ENCODE results near the gene PALB2. TPM values are rescaled to one million over a fixed set of nuclear protein-coding genes. Genes with fewer than 3 reads are reported as not detected.

PALB2 gene
- total and polyA plus RNA-seq, 2 of the 13 experiments (the other 11 are each of a cell fraction or from before 2014, with no cell fraction given) = 12.1 to 40.9 TPM

DNA sequence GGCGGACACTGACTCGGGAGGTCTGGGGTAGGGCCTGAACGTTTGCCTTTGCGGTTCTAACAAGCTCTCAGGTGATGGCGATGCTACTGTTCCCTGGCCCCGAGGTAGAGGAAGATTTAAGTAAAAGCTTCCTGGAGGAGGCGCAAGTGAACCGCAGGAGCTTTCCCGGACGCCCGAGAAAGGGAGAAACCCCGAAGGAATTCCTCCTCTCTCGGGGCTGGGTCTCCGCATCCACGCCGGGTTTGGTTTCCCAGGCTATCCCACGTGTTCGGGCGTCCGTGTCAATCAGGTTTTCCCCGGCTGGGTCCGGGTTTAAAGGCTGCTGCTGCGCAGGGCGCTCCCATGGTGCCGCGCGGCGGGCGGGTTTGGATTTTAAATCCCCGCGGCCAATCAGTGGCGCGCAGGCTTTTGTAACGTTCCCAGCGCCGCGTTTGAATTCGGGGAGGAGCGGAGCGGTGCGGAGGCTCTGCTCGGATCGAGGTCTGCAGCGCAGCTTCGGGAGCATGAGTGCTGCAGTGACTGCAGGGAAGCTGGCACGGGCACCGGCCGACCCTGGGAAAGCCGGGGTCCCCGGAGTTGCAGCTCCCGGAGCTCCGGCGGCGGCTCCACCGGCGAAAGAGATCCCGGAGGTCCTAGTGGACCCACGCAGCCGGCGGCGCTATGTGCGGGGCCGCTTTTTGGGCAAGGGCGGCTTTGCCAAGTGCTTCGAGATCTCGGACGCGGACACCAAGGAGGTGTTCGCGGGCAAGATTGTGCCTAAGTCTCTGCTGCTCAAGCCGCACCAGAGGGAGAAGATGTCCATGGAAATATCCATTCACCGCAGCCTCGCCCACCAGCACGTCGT is 37.5 kb upstream of the PALB2 start, which contains the start of gene PLK1 (continued):
- TF ChIP-seq ZNF775 (CRISPR knock-in tag; IDR thresholded peaks at IDR 0.05; ENCODE audit: borderline replicate concordance) (0 out of 2 replicates have a peak, but pooled peaks have one; percentile 58), ZNF598 (CRISPR knock-in tag; IDR thresholded peaks at IDR 0.05; ENCODE audit: borderline replicate concordance) (0 out of 2 replicates have a peak, but pooled peaks have one; percentile 13), ZNF724P (CRISPR knock-in tag; IDR thresholded peaks at IDR 0.05; ENCODE audit: borderline replicate concordance) (peak; percentile 100), ZFAT (CRISPR knock-in tag; conservative IDR thresholded peaks at IDR 0.05) (0 out of 2 replicates have a peak, but pooled peaks have one; percentile 75), ATF6 (CRISPR knock-in tag; conservative IDR thresholded peaks at IDR 0.05) (no peak; the same call in 1 of the 2 replicates), TSC22D2 (CRISPR knock-in tag; IDR thresholded peaks at IDR 0.05; ENCODE audit: borderline replicate concordance) (no peak), ZNF616 (CRISPR knock-in tag; IDR thresholded peaks at IDR 0.05; ENCODE audit: low read depth) (no peak), ZNF260 (CRISPR knock-in tag; IDR thresholded peaks at IDR 0.05; ENCODE audit: borderline replicate concordance, low read depth) (no peak), RNF2 (conservative IDR thresholded peaks at IDR 0.05; ENCODE audit: low read depth) (0 out of 2 replicates have a peak, but pooled peaks have one; percentile 24), ZNF136 (CRISPR knock-in tag; IDR thresholded peaks at IDR 0.05; ENCODE audit: low read depth) (peak; percentile 26; the same call in 1 of the 2 replicates), ATF1 (CRISPR knock-in tag; IDR thresholded peaks at IDR 0.05) (peak; percentile 77), HHEX (CRISPR knock-in tag; IDR thresholded peaks at IDR 0.05) (no peak), SIN3B (IDR thresholded peaks at IDR 0.05; ENCODE audit: low read length) (peak; percentile 100), EED (CRISPR knock-in tag; IDR thresholded peaks at IDR 0.05) (0 out of 2 replicates have a peak, but pooled peaks have one; percentile 40), ZNF576 (CRISPR knock-in tag; IDR thresholded peaks at IDR 0.05) (peak; percentile 74; the same call in 1 of the 2 replicates), ZNF597 (CRISPR knock-in tag; IDR thresholded peaks at IDR 0.05) (no peak; the same call in 1 of the 2 replicates), SATB2 (CRISPR knock-in tag; IDR thresholded peaks at IDR 0.05) (no peak; the same call in 1 of the 2 replicates), MNT (IDR thresholded peaks at IDR 0.05) (peak; percentile 90), DR1 (CRISPR knock-in tag; IDR thresholded peaks at IDR 0.05) (peak; percentile 97), ZNF264 (CRISPR knock-in tag; IDR thresholded peaks at IDR 0.05) (peak; percentile 89), RXRB (CRISPR knock-in tag; IDR thresholded peaks at IDR 0.05; ENCODE audit: borderline replicate concordance) (peak; percentile 62; the same call in 1 of the 2 replicates)
- TF ChIP-seq, protein P1, sequence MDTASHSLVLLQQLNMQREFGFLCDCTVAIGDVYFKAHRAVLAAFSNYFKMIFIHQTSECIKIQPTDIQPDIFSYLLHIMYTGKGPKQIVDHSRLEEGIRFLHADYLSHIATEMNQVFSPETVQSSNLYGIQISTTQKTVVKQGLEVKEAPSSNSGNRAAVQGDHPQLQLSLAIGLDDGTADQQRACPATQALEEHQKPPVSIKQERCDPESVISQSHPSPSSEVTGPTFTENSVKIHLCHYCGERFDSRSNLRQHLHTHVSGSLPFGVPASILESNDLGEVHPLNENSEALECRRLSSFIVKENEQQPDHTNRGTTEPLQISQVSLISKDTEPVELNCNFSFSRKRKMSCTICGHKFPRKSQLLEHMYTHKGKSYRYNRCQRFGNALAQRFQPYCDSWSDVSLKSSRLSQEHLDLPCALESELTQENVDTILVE (CRISPR knock-in tag; IDR thresholded peaks at IDR 0.05) = peak; percentile 78

All from HepG2 (cell line).